Measurements from ENCODE around the gene PGF.

PGF gene

GRCh38 chr14:74898083-74898482 lies 57.3 kb downstream of the PGF start:
- Histone ChIP-seq H3K4me3 (replicated peaks; ENCODE audit: insufficient read depth, low read length) (no peak overlapping the region), H3K27ac (replicated peaks) (no peak overlapping the region), H3K27me3 (ENCODE audit: insufficient read depth, poor library complexity, severe bottlenecking) (no peaks in the 10 kb centered on the region)
- no peak for DNase-seq (ENCODE audit: low read depth in 1 of 2, low spot score in 1 of 2)
- TF ChIP-seq, protein P1, sequence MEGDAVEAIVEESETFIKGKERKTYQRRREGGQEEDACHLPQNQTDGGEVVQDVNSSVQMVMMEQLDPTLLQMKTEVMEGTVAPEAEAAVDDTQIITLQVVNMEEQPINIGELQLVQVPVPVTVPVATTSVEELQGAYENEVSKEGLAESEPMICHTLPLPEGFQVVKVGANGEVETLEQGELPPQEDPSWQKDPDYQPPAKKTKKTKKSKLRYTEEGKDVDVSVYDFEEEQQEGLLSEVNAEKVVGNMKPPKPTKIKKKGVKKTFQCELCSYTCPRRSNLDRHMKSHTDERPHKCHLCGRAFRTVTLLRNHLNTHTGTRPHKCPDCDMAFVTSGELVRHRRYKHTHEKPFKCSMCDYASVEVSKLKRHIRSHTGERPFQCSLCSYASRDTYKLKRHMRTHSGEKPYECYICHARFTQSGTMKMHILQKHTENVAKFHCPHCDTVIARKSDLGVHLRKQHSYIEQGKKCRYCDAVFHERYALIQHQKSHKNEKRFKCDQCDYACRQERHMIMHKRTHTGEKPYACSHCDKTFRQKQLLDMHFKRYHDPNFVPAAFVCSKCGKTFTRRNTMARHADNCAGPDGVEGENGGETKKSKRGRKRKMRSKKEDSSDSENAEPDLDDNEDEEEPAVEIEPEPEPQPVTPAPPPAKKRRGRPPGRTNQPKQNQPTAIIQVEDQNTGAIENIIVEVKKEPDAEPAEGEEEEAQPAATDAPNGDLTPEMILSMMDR (IDR thresholded peaks at IDR 0.05; ENCODE audit: insufficient read depth, low read length) = no peak
- TF ChIP-seq SPI1 (IDR thresholded peaks at IDR 0.05; ENCODE audit: borderline replicate concordance, low read depth) (no peak), POLR2AphosphoS5 (IDR thresholded peaks at IDR 0.05; ENCODE audit: low read depth) (no peak), GABPA (IDR thresholded peaks at IDR 0.05; ENCODE audit: low read depth) (no peak)
- TF ChIP-seq, protein P2, sequence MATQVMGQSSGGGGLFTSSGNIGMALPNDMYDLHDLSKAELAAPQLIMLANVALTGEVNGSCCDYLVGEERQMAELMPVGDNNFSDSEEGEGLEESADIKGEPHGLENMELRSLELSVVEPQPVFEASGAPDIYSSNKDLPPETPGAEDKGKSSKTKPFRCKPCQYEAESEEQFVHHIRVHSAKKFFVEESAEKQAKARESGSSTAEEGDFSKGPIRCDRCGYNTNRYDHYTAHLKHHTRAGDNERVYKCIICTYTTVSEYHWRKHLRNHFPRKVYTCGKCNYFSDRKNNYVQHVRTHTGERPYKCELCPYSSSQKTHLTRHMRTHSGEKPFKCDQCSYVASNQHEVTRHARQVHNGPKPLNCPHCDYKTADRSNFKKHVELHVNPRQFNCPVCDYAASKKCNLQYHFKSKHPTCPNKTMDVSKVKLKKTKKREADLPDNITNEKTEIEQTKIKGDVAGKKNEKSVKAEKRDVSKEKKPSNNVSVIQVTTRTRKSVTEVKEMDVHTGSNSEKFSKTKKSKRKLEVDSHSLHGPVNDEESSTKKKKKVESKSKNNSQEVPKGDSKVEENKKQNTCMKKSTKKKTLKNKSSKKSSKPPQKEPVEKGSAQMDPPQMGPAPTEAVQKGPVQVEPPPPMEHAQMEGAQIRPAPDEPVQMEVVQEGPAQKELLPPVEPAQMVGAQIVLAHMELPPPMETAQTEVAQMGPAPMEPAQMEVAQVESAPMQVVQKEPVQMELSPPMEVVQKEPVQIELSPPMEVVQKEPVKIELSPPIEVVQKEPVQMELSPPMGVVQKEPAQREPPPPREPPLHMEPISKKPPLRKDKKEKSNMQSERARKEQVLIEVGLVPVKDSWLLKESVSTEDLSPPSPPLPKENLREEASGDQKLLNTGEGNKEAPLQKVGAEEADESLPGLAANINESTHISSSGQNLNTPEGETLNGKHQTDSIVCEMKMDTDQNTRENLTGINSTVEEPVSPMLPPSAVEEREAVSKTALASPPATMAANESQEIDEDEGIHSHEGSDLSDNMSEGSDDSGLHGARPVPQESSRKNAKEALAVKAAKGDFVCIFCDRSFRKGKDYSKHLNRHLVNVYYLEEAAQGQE (IDR thresholded peaks at IDR 0.05; ENCODE audit: insufficient replicate concordance, low read depth) = no peak

GRCh38 chr14:74897642-74898041 lies 57.8 kb downstream of the PGF start:
- TF ChIP-seq POLR2AphosphoS5 (IDR thresholded peaks at IDR 0.05; ENCODE audit: low read depth) (no peak), SPI1 (IDR thresholded peaks at IDR 0.05; ENCODE audit: borderline replicate concordance, low read depth) (no peak), GABPA (IDR thresholded peaks at IDR 0.05; ENCODE audit: low read depth) (no peak)
- TF ChIP-seq, protein P1 (IDR thresholded peaks at IDR 0.05; ENCODE audit: insufficient read depth, low read length) = no peak
- TF ChIP-seq, protein P2 (IDR thresholded peaks at IDR 0.05; ENCODE audit: insufficient replicate concordance, low read depth) = no peak
- Histone ChIP-seq H3K27ac (replicated peaks) (no peak overlapping the region), H3K27me3 (ENCODE audit: insufficient read depth, poor library complexity, severe bottlenecking) (no peaks in the 10 kb centered on the region), H3K4me3 (replicated peaks; ENCODE audit: insufficient read depth, low read length) (no peak overlapping the region)
- no peak for DNase-seq (ENCODE audit: low read depth in 1 of 2, low spot score in 1 of 2)

DNA sequence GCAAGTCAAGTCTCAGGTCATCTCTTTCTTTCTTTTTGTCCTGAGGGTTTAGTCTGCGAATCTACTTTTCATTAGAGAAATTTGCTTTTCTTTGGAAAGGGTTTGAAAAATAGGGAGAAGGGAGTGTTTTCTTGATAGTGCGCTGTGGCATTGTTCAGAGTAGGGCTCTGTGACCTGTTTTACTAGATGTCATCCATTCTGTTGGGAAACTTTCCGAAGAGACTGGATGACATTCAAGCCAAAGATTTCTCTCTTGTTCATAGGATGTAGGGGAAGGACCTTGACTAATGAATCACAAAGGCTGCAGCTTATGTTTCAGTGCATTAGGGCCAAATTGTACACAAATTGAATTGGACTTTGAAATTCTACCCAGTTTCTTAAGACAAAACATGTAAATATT lies 59.0 kb downstream of the PGF start:
- TF ChIP-seq, protein P1 (IDR thresholded peaks at IDR 0.05; ENCODE audit: insufficient read depth, low read length) = no peak
- TF ChIP-seq GABPA (IDR thresholded peaks at IDR 0.05; ENCODE audit: low read depth) = no peak
- TF ChIP-seq SPI1 (IDR thresholded peaks at IDR 0.05; ENCODE audit: borderline replicate concordance, low read depth) = no peak
- no peak for TF ChIP-seq POLR2AphosphoS5 (IDR thresholded peaks at IDR 0.05; ENCODE audit: low read depth)
- TF ChIP-seq, protein P2 (IDR thresholded peaks at IDR 0.05; ENCODE audit: insufficient replicate concordance, low read depth) = no peak
- Histone ChIP-seq H3K27me3 (ENCODE audit: insufficient read depth, poor library complexity, severe bottlenecking) (no peaks in the 10 kb centered on the region), H3K27ac (replicated peaks) (no peak overlapping the region)

More for the DNA sequence above, 59.0 kb downstream of the PGF start:
- DNase-seq (ENCODE audit: low read depth in 1 of 2, low spot score in 1 of 2) = no peak
- H3K4me3 ChIP-seq (replicated peaks; ENCODE audit: insufficient read depth, low read length) = no peak overlapping the region

Data from HL-60 (cell line).